GM12878 (cell line): ENCODE measurements around the gene SLC36A3. TPM values are rescaled to one million over a fixed set of nuclear protein-coding genes. Genes with fewer than 3 reads are reported as not detected.

Experiments used
- ATAC-seq: fragments of 200-7000 bp; cut with Tn5 transposase; 3 replicates; pipeline ENCODE4 v1.9.1; 2020; ENCODE audit warnings: mild to moderate bottlenecking, moderate library complexity
- BruUV-seq: library from RNA; stranded (reverse); fragments of 400-500 nt; replicated peaks from 2 replicates; lab custom pipeline; 2021; lab: Mats Ljungman, UMichigan
- CTCF ChIA-PET: fragments of 300-600 bp; sonication (Branson Sonifier 250); formaldehyde crosslinking; extraction: SDS; loops from one replicate; lab custom pipeline; 2021; ENCODE audit warnings: inconsistent platforms; lab: Yijun Ruan, JAX
- POLR2A ChIA-PET: fragments of 350-600 bp; formaldehyde crosslinking; extraction: SDS; loops from one replicate; lab custom pipeline; 2021; ENCODE audit warnings: inconsistent platforms; lab: Charles Lee
- RAD21 ChIA-PET: fragments of 300-600 bp; sonication (Branson Sonifier 250); formaldehyde crosslinking; loops from one replicate; lab custom pipeline; 2023; ENCODE audit warnings: antibody characterized with exemption; ENCODE audit not compliant: unreplicated experiment; lab: Charles Lee
- SMC1A ChIA-PET: fragments of 300-600 bp; sonication (Branson Sonifier 250); formaldehyde crosslinking; loops from one replicate; lab custom pipeline; 2023; ENCODE audit not compliant: unreplicated experiment, uncharacterized antibody; lab: Charles Lee
- DNase-seq: peaks from one replicate; pipeline ENCODE4 v3.0.0-alpha.2; 2011; ENCODE audit warnings: low read depth, low spot score
- FAIRE-seq: peaks from 3 replicates; lab custom pipeline; 2011; peaks lifted over from hg19 to GRCh38; lab: Jason Lieb, UNC
- H2AFZ ChIP-seq: 2 replicates; pipeline ENCODE4 v1.6.0; 2011; ENCODE audit warnings: low read depth, low read length, control low read depth; ENCODE audit not compliant: control insufficient read depth
- H3K27ac ChIP-seq: 2 replicates; pipeline ENCODE4 v1.5.1; 2011; ENCODE audit warnings: control low read depth; ENCODE audit not compliant: control insufficient read depth, insufficient read depth
- H3K27me3 ChIP-seq, 2 experiments: replicated peaks in 1 of 2; 2 replicates each; pipeline versions ENCODE4 v1.6.0 to v1.6.1; 2011; ENCODE audit warnings: low read length in 1 of 2; ENCODE audit not compliant: control insufficient read depth in 2 of 2, insufficient read depth in 2 of 2
- H3K36me3 ChIP-seq, 2 experiments: 2 replicates each; pipeline ENCODE4 v1.5.1; 2011; ENCODE audit warnings: low read length in 1 of 2; ENCODE audit not compliant: control insufficient read depth in 2 of 2, insufficient read depth in 2 of 2
- H3K4me1 ChIP-seq: 2 replicates; pipeline ENCODE4 v1.6.1; 2011; ENCODE audit warnings: mild to moderate bottlenecking, low read length, moderate library complexity, mixed read lengths; ENCODE audit not compliant: control insufficient read depth, insufficient read depth
- H3K4me2 ChIP-seq: 2 replicates; pipeline ENCODE4 v1.6.0; 2011; ENCODE audit warnings: control low read depth; ENCODE audit not compliant: control insufficient read depth, insufficient read depth
- H3K4me3 ChIP-seq: fragments of 200-600 bp; sonication (generic); 2 replicates; pipeline ENCODE4 v1.5.1; 2016
- H3K79me2 ChIP-seq: 2 replicates; pipeline ENCODE4 v1.6.0; 2011; ENCODE audit warnings: low read length; ENCODE audit not compliant: control insufficient read depth, insufficient read depth
- H3K9ac ChIP-seq: 2 replicates; pipeline ENCODE4 v1.8.0; 2011; ENCODE audit warnings: low read length, control low read depth, mixed read lengths; ENCODE audit not compliant: control insufficient read depth, insufficient read depth
- H3K9me3 ChIP-seq: replicated peaks from 3 replicates; pipeline ENCODE4 v1.5.1; 2011; ENCODE audit warnings: mild to moderate bottlenecking, low read length; ENCODE audit not compliant: control insufficient read depth, insufficient read depth
- H4K20me1 ChIP-seq: 2 replicates; pipeline ENCODE4 v1.6.0; 2011; ENCODE audit not compliant: control insufficient read depth, insufficient read depth
- ATF7 ChIP-seq: fragments of 450-650 bp; IDR thresholded peaks from 2 replicates; pipeline ENCODE4 v1.6.1; 2016; ENCODE audit warnings: low read depth, mild to moderate bottlenecking
- BHLHE40 ChIP-seq, 2 experiments: fragments of 450-650 bp in 1 of 2; IDR thresholded peaks; 2 replicates each; pipeline ENCODE4 v1.6.1; 2011 to 2017; ENCODE audit warnings: low read depth in 2 of 2, borderline replicate concordance in 1 of 2, improper control_type of control experiment in 1 of 2, low read length in 1 of 2, mild to moderate bottlenecking in 1 of 2
- JUNB ChIP-seq: IDR thresholded peaks from 2 replicates; pipeline ENCODE4 v1.6.1; 2016; ENCODE audit warnings: antibody characterized with exemption, mild to moderate bottlenecking
- MEF2A ChIP-seq: IDR thresholded peaks from 2 replicates; pipeline ENCODE4 v1.6.1; 2011; ENCODE audit warnings: low read depth, mild to moderate bottlenecking, low read length, moderate library complexity; ENCODE audit not compliant: insufficient read depth
- MLLT1 ChIP-seq: fragments of 450-650 bp; IDR thresholded peaks from 2 replicates; pipeline ENCODE4 v1.6.1; 2016; ENCODE audit warnings: mild to moderate bottlenecking
- TCF12 ChIP-seq: IDR thresholded peaks from 2 replicates; pipeline ENCODE4 v1.6.1; 2011; ENCODE audit warnings: low read depth, mild to moderate bottlenecking, low read length
- WGBS: methylation state at CpG from one replicate; pipeline ENCODE4 v1.1.6; 2016; ENCODE audit warnings: low lambda C conversion rate; ENCODE audit not compliant: insufficient replicate concordance, insufficient coverage; ENCODE audit errors: missing lambda C conversion rate; 5-methylcytosine and 5-hydroxymethylcytosine counted together
- in situ Hi-C: fragments of 300-500 bp; cut with MboI; formaldehyde crosslinking; loops from 9 replicates; pipeline ENCODE4 v1.14.3; 2018; ENCODE audit warnings: mixed read lengths
- intact Hi-C: fragments of 100-400 bp; cut with micrococcal nuclease; formaldehyde crosslinking; loops from one replicate; pipeline ENCODE4 v1.14.2; 2022; ENCODE audit not compliant: unreplicated experiment
- polyA plus RNA-seq, 11 experiments: library from polyadenylated mRNA; depleted of rRNA in 4 of 11; unstranded in 6 of 11; stranded (reverse) in 5 of 11; fragments of >200 nt; fragmentation: Nextera tagmentation in 4 of 11; fragmentation: Illumina TruSeq in 1 of 11; extraction: Ambion mirVana in 4 of 11; extraction: Trizol in 1 of 11; gene quantifications; 1 replicate in 1 of 11; 2 replicates in 10 of 11; pipeline versions ENCODE4 v1.2.1 to v1.2.3, GENCODE V29; 2011 to 2016; ENCODE audit warnings: inconsistent platforms in 2 of 11, missing spikeins in 2 of 11, low read depth in 1 of 11
- total RNA-seq, 4 experiments: library from RNA; depleted of rRNA in 3 of 4; stranded (reverse); fragments of >200 nt in 3 of 4; fragmentation: Illumina TruSeq in 1 of 4; extraction: Trizol in 1 of 4; gene quantifications; 2 replicates each; pipeline versions ENCODE4 v1.2.1 to v1.2.3, GENCODE V29; 2013 to 2021
- TF ChIP-seq, protein P1 (sequence below): IDR thresholded peaks from 2 replicates; pipeline ENCODE4 v1.6.1; 2011; ENCODE audit warnings: low read depth, mild to moderate bottlenecking, low read length, moderate library complexity, borderline replicate concordance; ENCODE audit errors: extremely low read depth
- TF ChIP-seq, protein P2 (sequence below): fragments of 450-650 bp; formaldehyde crosslinking; IDR thresholded peaks from 2 replicates; pipeline ENCODE4 v1.4.0; 2022; ENCODE audit warnings: mild to moderate bottlenecking, moderate library complexity

Gene SLC36A3
- total and polyA plus RNA-seq, 10 of the 15 experiments (the other 5 are each of a cell fraction or from before 2014, with no cell fraction given): 0.03 TPM; not detected in 9

GRCh38 chr5:151249281-151249680, 54.3 kb downstream of the SLC36A3 start:
- TF ChIP-seq, protein P1, sequence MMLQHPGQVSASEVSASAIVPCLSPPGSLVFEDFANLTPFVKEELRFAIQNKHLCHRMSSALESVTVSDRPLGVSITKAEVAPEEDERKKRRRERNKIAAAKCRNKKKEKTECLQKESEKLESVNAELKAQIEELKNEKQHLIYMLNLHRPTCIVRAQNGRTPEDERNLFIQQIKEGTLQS: no peak
- TF ChIP-seq ATF7: 0 out of 2 replicates have a peak, but pooled peaks have one; percentile 15
- no TSS peak for BruUV-seq
- in situ Hi-C loops: no loop called here

GRCh38 chr5:151248651-151249050, 54.9 kb downstream of the SLC36A3 start:
- intact Hi-C loops (no loop called here), in situ Hi-C loops (no loop called here)
- H3K4me2 ChIP-seq: no peak overlapping the region
- H3K4me1 ChIP-seq: peaks cover 26% of the 10 kb centered on the region
- no peak overlapping the region for H3K27ac ChIP-seq
- no peak overlapping the region for H3K9ac ChIP-seq
- H2AFZ ChIP-seq: no peak overlapping the region
- no peaks in the 10 kb centered on the region for H4K20me1 ChIP-seq
- H3K36me3 ChIP-seq: no peaks in the 10 kb centered on the region
- no TSS peak for BruUV-seq
- no peak for DNase-seq
- no peak for ATAC-seq
- POLR2A ChIA-PET: interaction anchor here (6.0 kb wide), 1 partner anchor 13 kb away, joined by 74 read pairs; no protein-coding TSS in a partner anchor
- SMC1A ChIA-PET: interaction anchor here (1.5 to 10.0 kb wide), 2 partner anchors 9 to 83 kb away, joined by 4 to 86 read pairs; no protein-coding TSS in a partner anchor
- H3K4me3 ChIP-seq: no peak overlapping the region
- RAD21 ChIA-PET: interaction anchor here (7.5 kb wide), 1 partner anchor 27 kb away, joined by 95 read pairs; the partner anchor contains the start of gene CCDC69
- FAIRE-seq: no peak
- no peaks in the 10 kb centered on the region for H3K9me3 ChIP-seq
- peaks cover 8% of the 10 kb centered on the region for H3K79me2 ChIP-seq
- H3K27me3 ChIP-seq: no peaks in the 10 kb centered on the region
- CTCF ChIA-PET: interaction anchor here (0.5 to 1.4 kb wide), 4 partner anchors 8 to 75 kb away, joined by 3 to 5 read pairs (median 3); no protein-coding TSS in a partner anchor
- 70% methylated on average over 2 of the region's 2 CpGs for WGBS
- TF ChIP-seq JUNB: no peak
- no peak for TF ChIP-seq BHLHE40 (IDR thresholded peaks at IDR 0.05; ENCODE audit: borderline replicate concordance in 1 of 2, low read depth in 2 of 2, low read length in 1 of 2)
- TF ChIP-seq, protein P2, sequence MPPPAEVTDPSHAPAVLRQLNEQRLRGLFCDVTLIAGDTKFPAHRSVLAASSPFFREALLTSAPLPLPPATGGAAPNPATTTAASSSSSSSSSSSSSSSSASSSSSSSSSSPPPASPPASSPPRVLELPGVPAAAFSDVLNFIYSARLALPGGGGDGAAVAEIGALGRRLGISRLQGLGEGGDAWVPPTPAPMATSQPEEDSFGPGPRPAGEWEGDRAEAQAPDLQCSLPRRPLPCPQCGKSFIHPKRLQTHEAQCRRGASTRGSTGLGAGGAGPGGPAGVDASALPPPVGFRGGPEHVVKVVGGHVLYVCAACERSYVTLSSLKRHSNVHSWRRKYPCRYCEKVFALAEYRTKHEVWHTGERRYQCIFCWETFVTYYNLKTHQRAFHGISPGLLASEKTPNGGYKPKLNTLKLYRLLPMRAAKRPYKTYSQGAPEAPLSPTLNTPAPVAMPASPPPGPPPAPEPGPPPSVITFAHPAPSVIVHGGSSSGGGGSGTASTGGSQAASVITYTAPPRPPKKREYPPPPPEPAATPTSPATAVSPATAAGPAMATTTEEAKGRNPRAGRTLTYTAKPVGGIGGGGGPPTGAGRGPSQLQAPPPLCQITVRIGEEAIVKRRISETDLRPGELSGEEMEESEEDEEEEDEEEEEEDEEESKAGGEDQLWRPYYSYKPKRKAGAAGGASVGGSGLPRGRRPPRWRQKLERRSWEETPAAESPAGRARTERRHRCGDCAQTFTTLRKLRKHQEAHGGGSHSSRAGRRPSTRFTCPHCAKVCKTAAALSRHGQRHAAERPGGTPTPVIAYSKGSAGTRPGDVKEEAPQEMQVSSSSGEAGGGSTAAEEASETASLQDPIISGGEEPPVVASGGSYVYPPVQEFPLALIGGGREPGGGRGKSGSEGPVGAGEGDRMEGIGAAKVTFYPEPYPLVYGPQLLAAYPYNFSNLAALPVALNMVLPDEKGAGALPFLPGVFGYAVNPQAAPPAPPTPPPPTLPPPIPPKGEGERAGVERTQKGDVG (CRISPR knock-in tag): no peak
- no peak for TF ChIP-seq TCF12
- no peak for TF ChIP-seq MEF2A
- TF ChIP-seq MLLT1: no peak

More at GRCh38 chr5:151249281-151249680, 54.3 kb downstream of the SLC36A3 start:
- no peaks in the 10 kb centered on the region for H3K36me3 ChIP-seq
- FAIRE-seq (no peak), DNase-seq (no peak), ATAC-seq (no peak)
- ChIA-PET SMC1A (interaction anchor here (1.5 to 10.0 kb wide), 2 partner anchors 9 to 84 kb away, joined by 4 to 86 read pairs; no protein-coding TSS in a partner anchor), CTCF (interaction anchor here (1.0 kb wide), 1 partner anchor 15 kb away, joined by 3 read pairs; no protein-coding TSS in a partner anchor), POLR2A (interaction anchor here (6.0 kb wide), 1 partner anchor 14 kb away, joined by 74 read pairs; no protein-coding TSS in a partner anchor), RAD21 (interaction anchor here (7.5 kb wide), 1 partner anchor 28 kb away, joined by 95 read pairs; the partner anchor contains the start of gene CCDC69)
- no peaks in the 10 kb centered on the region for H4K20me1 ChIP-seq
- no peak overlapping the region for H3K4me3 ChIP-seq
- 80% methylated on average over 5 of the region's 5 CpGs for WGBS
- H2AFZ ChIP-seq: no peak overlapping the region
- H3K4me2 ChIP-seq: no peak overlapping the region
- H3K27me3 ChIP-seq: no peaks in the 10 kb centered on the region
- H3K4me1 ChIP-seq: peaks cover 19% of the 10 kb centered on the region
- intact Hi-C loops: no loop called here
- peaks cover 14% of the 10 kb centered on the region for H3K79me2 ChIP-seq
- no peaks in the 10 kb centered on the region for H3K9me3 ChIP-seq
- no peak overlapping the region for H3K27ac ChIP-seq
- H3K9ac ChIP-seq: no peak overlapping the region
